ENCODE data around the gene HLA-DRB5.
"Not testable (repeated sequence)": the region's sequence is repeated elsewhere in the genome, so short reads cannot be mapped to it uniquely, and the experiment has no call there.

Gene HLA-DRB5

DNA sequence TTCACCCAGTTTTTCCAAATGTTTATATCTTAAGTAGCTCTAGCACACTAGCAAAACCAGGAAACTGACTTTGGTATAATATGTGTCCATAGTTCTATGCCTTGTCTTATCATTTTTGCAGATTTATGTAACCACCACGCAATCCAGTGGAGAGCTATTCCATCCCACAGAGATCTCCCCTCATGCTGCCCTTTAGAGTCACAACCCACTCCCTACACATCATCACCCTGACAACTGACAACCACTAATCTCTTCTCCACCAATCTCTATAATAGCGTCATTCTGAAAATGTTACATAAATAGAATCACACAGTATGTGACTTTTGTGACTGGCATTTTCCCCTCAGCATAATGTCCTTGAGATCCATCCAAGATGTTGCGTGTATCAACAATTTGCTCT, 29.1 kb downstream of the HLA-DRB5 start:
- no peak for DNase-seq

DNA sequence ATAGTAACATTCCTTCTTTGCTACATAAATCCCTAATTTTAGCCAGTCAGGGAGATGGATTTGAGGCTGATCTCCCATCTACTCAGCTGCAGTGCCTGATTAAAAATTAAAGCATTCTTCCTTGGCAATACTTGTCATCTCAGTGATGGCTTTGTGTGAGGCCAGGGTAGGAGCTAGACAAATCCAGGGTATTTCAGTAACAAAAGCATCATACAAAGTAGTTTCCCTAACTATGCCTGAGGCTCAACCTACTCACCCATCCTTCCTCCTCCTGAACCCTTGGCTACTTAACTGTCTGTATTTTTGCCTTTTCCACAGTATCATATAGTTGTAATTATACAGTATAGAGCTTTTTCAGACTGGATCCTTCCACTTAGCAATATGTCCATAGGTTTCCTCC, 37.7 kb downstream of the HLA-DRB5 start:
- no peak for DNase-seq

DNA sequence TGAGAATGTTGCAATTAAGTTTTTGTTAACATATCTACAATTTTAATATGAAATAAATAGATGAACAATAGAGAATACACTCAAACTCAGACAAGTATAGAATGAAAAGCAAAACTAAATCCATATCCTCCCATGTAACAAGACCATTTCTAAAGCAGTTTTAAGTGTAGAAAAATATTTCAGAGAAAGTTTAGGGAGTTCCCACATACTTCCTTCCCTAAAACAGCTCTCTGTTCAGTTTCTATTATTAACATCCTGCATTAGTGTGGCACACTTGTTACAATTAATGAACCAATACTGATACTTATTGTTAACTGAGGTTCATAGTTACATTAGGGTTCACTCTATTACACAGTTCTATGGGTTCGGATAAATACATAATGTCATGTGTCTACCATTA, 38.4 kb downstream of the HLA-DRB5 start:
- DNase-seq: no peak

DNA sequence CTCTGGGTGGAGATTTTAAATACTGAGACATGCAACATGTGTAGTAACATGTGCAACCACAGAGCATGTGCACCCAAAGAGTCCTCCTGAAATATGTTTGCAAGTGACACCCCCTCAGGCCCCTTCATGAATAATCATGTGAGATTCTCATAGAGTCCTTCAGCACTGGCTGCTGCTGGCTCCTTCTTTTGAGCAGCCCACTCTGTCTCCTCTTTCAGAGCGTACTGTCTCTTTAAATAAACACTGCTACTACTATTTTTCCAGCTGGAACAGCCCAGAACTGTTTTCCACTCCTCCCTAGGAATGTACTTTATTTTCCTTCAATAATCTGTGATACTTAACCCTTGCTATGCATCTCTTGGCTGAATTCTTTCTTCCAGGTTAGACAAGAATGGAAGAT, 42.0 kb downstream of the HLA-DRB5 start:
- DNase-seq: no peak

DNA sequence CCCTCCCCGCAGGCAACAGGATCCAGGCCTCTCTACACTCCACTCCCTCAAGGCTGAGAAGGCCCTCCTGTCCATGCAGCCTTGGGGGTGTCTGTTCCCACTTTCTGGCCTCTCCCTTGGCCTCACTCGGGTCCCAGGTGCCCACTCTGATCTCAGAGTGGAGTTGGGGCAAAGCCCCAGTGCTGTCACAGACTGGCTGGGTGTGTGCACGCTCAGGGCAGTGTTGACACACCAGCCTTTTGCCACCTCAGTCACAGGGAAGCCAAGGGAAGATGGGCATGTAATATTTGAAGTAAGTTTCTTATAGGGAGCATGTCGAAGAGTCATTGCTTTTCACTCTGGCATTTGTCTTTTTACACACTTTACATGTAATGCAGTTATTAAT, 45.5 kb downstream of the HLA-DRB5 start:
- DNase-seq: no peak

DNA sequence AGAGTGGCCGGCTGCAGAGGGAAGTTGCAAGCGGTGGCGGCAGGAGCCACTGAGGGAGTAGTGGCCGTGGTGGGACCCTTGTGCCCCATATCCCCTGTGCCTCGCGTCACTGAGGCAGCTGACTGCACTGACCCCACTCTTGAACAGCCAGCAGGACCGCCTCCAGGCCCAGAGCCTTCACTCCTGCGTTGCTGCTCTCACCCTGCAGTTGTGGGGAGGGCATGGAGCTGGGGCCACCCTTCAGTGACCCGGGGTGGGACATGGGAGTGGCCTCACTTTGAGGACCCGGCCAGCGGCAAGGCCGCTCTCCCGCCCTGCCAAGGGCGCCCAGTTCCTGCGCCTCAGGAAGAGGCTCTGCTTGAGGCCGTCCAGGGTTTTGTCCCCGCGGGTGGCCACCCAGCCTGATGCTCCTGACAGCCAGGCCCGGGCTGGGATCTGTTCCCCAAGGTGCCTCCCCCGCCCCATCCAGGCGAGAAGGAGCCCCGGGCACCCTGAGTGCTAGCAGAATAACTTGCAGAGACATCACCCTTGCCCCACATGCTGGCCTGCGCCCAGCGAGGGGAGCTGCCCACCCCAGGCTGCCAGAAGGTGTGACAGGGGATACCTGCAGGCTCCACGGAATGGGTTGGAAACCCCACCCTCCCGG, 46.0 kb downstream of the HLA-DRB5 start:
- DNase-seq: no peak

DNA sequence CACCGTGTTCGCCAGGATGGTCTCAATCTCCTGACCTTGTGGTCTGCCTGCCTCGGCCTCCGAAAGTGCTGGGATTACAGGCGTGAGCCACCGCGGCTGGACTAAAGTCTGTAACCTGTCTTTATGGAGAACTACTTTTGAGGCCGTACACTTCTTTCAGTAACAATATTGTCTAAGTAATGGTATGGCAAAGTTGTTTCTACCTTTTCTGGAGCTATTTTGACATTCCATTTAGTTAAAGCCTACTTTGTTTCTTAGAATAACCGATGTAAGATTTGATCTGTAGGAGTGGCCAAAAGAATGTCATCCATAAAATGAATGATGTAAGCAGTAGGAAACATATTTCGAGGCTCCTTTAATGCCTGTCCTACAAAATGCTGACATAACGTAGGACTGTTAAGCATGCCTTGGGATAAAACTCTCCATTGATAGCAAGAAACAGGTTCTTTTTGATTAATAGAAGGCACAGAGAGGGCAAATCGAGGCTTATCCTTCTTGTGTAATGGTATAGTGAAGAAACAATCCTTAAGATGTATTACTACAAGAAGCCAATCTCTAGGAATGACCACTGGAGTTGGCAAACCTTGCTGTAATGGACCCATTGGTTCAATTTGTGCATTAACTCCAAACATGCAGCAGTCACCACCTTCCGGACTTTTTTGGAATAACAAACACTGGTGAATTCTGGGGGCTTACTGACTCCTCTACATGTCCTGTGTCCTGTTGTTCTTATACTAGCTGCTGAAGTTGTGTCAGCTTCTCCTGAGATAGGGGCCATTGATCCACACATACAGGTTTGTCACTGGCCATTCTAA, 54.5 kb downstream of the HLA-DRB5 start:
- DNase-seq: no peak

DNA sequence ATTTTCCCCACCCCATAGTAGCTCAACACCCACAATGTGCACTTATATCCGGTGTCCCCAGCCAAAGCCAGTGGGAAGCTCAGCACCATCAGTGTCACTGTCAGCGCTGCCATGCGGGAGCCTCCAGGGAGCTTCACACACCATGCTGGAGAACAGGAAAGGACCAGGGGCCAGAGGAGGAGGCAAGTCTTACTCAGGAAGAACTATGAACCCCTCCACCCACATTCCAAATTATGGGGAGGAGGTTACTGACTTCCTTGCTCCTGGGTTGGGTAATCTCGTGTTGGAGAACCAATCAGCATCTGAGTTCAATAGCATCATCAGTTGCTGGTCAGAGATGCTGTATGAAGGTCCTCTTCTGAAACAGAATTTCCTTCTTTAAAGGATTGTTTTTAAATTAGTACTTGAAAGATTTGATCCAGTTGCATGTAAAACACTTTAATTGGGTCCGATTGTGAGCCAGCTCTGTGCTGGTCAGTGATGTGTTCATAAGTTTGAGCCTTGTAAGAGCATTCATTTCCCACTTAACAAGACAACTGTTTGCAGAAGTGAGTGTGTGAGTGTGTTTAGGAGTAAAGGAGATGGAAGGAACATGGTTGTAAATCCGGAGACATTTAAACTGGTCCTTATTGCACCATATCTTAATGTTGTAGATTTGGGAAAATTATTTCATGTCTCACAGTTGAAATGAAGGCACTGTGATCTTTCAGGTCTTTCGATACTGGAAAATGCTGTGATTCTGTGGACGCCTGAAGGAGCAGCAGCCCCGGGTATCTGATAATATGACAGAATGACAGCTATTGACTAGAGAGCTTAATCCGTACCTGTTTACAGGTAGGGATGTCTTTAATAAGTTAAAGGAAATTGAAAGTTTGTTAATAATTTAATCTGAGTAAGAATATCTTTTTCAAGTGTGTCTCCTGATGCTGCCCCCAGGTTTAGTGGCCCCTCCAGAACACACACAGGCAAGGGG, 56.4 kb downstream of the HLA-DRB5 start:
- DNase-seq: not testable (repeated sequence)

DNA sequence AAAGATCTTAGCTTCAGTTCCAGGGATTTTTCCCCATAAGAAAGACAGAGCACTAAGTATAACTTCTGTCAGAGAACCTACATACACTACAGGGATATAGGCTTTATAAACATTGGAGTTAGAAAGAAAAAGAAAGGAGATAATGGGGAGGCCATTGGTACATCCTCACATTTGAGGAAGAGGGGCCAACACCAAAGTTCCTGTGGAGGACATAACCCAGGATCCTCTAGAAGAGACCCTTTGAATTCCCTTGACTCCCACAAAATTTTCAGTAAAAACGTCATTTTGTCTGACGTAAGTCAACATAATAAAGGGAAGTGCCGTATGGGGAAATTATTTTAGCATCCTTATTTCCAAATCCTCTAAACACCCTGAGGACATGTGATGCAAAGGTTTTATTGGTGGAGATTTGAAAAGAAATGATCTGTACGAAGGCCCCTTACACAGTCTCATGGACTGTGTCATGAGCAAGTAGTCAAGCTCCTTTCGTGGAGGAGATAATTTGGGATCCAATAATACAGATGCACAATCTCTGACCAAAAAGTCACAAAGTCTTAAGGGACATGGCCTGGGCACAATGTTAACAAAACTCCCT, 57.2 kb downstream of the HLA-DRB5 start:
- DNase-seq: no peak

DNA sequence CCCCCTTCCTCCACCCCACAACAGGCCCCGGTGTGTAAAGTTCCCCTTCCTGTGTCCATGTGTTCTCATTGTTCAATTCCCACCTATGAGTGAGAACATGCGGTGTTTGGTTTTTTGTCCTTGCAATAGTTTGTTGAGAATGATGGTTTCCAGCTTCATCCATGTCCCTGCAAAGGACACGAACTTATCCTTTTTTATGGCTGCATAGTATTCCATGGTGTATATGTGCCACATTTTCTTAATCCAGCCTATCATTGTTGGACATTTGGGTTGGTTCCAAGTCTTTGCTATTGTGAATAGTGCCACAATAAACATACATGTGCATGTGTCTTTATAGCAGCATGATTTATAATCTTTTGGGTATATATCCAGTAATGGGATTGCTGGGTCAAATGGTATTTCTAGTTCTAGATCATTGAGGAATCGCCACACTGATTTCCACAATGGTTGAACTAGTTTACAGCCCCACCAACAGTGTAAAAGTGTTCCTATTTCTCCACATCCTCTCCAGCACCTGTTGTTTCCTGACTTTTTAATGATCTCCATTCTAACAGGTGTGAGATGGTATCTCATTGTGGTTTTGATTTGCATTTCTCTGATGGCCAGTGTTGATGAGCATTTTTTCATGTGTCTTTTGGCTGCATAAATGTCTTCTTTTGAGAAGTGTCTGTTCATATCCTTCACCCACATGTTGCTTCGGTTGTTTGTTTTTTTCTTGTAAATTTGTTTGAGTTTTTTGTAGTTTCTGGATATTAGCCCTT, 62.2 kb downstream of the HLA-DRB5 start:
- DNase-seq: not testable (repeated sequence)

Measured in NK-92 treated with Interleukin-12 subunit alpha and Interleukin-12 subunit beta, amount 100 ng/mL, for 24 hours (cell line).